HG03196 (cell line): Measurements from ENCODE around the gene ATG4A.

Experiments used
- ATAC-seq: cut with Tn5 transposase; IDR thresholded peaks from one replicate; pipeline ENCODE4 v1.9.1; 2021; ENCODE audit not compliant: unreplicated experiment

Gene ATG4A, protein sequence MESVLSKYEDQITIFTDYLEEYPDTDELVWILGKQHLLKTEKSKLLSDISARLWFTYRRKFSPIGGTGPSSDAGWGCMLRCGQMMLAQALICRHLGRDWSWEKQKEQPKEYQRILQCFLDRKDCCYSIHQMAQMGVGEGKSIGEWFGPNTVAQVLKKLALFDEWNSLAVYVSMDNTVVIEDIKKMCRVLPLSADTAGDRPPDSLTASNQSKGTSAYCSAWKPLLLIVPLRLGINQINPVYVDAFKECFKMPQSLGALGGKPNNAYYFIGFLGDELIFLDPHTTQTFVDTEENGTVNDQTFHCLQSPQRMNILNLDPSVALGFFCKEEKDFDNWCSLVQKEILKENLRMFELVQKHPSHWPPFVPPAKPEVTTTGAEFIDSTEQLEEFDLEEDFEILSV

GRCh38 chrX:108091264-108091877 is at the start of gene ATG4A, which contains the start of gene PSMD10:
TSS of gene ATG4A (plus strand) at chrX:108091778. CDS start at chrX:108091827, 49 bp downstream.
TSS of gene PSMD10 (minus strand) at chrX:108091542. CDS start at chrX:108091520, 22 bp downstream.
- ATAC-seq, result peak; percentile 98

DNA sequence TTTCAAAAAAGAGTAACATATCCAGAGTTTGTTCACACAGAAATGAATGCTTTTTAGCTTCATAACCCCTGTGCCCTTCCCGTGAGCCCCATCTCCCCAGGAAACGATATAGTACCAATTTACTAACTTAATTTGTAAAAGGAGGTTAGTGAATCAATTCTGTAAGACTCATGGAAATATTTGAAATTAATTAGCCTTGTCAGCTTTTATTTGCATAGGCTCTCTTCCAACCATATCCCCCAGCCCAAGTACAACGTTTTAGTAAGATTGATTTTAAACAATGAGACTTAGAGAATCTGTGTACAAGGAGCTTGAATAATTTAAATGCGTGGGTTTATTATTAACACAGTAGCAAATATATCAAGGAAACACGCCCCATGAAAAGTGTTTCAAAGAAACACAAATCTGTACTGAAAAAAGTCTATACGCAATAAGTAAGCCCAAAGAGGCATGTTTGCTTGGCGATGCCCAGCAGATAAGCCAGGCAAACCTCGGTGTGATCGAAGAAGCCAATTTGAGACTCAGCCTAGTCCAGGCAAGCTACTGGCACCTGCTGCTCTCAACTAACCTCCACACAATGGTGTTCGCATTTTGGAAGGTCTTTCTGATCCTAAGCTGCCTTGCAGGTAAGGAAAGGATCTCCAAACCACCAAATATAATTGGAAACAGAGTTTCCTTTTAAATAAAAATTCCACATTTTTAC is 46.9 kb upstream of the ATG4A start, which contains the start of gene VSIG1:
TSS of gene VSIG1 (plus strand) at position 512 of the 703 bp plus-strand sequence. CDS start at position 578, 66 bp downstream.
- no peak for ATAC-seq

GRCh38 chrX:108049649-108050048 is 41.9 kb upstream of the ATG4A start:
- ATAC-seq, result no peak

- no peak for ATAC-seq
These were observed 38.4 kb upstream of the ATG4A start for GRCh38 chrX:108053218-108053617.

- ATAC-seq, result no peak
These were observed 36.0 kb upstream of the ATG4A start for GRCh38 chrX:108055546-108055945.

- no peak for ATAC-seq
These were observed 31.8 kb upstream of the ATG4A start for GRCh38 chrX:108059801-108060200.

DNA sequence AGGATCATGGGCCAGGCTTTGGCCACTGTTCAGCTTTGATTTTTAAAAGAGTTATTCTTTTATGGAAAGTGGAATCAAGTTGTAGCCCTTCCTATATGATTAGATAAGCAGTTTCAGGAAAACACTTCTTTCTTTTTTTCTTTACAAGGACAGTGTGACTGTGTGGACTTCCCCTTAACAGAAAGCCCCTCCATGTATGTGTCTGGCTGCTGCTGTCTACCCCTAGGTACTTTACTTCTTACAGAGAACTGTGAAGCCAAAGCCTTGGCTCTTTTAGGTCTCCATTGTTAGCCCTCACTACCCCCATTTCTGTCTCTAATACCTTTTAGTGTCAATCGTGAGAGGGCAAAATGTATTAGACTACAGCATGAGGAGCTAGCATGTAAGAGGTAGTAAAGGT is 27.6 kb upstream of the ATG4A start:
- ATAC-seq, result no peak

GRCh38 chrX:108064613-108065012 is 27.0 kb upstream of the ATG4A start:
- ATAC-seq, result no peak

- no peak for ATAC-seq
These were observed 23.5 kb upstream of the ATG4A start for GRCh38 chrX:108068121-108068520.

DNA sequence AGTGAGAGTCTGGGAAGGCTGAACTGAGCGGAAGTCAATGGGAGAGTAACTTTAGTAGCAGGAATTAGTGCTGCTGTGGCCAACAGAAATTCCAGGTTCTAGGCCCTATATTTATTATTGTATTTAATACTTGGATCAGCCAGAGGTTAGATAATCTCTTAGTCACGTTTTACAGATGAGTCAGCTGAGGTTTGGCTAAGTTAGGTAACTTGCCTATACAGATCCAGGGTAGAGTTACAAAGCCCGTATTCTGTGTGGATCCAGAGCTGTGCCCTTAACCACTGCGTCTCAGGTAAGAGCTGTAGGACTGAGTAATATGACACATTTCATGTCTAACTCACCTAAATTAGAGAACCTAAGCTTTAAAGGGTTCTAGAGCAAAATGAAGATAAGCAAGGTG is 20.7 kb upstream of the ATG4A start:
- ATAC-seq, result no peak

DNA sequence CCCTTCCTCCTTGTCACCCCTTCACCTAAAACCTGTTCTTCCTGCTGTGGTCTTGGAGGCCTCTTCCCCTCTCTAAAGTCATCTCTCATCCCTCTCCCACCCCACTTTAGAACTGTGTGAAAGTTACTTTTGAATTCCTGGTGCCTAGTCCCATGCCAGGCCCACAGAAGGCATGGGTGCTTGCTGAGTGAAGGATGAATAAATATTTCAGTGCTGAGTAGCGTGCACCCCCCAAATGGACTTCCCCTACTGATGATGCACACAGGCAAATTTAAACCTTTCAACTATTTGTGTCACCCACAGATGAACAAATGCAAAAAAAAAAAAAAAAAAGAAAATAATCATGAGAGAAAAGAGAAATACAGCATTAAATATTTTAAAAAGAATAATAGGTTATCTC is 20.0 kb upstream of the ATG4A start:
- no peak for ATAC-seq

DNA sequence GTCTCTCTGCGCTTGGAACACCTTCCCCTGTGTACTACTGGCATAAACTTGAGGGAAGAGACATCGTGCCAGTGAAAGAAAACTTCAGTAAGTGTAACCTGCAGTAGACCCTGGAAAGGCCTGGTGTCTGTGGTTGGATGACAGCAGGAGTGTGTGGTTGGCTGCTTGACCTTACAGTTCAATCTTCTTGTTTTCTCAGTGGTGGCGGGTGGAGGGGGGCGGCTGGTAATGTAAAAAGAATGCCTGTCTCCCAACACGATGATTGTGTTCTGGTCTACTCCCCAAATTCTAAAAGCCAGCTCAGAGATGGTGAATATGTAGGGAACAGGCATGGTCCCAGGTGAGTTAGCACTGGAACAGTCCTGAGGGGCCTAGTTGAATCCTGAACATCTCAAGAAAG is 18.8 kb upstream of the ATG4A start:
- ATAC-seq, result no peak

DNA sequence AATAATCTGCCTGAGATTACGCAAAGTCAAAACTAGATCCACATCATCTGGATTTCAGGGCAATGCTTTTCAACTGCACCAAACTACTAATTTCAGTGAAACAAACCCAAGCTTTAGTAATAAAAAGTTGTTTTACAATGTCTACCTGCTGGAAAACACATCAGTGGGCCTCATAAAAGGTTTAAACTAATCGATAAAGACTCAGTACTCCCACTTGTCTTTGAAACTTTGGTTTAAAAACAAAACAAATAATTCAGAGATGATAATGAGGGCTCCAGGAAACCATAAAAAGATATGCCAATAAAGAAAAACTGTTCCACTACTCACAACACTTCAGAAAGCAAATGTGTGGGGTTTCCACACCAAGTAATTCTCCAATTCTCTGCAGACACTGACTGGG is 10.5 kb upstream of the ATG4A start:
- ATAC-seq, result no peak

DNA sequence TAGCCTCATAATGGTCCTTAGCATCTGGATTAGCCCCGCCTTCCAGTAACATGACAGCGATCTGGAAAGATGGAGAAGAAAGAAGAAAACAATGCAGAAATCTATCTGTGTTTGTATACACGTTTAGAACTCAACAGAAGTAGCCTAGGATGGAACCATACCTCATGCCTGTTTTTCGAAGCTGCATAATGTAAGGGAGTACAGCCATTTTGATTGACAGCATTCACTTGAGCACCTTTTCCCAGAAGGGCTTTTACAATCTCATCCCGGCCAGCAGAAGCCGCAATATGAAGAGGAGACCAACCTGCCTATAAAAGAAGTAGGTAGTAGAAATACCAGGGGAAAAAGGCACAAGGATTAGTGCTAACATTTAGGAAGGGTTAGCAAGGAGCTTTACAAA is 3.8 kb upstream of the ATG4A start:
- no peak for ATAC-seq

- ATAC-seq, result no peak
These were observed 3.1 kb upstream of the ATG4A start for GRCh38 chrX:108088511-108088910.

DNA sequence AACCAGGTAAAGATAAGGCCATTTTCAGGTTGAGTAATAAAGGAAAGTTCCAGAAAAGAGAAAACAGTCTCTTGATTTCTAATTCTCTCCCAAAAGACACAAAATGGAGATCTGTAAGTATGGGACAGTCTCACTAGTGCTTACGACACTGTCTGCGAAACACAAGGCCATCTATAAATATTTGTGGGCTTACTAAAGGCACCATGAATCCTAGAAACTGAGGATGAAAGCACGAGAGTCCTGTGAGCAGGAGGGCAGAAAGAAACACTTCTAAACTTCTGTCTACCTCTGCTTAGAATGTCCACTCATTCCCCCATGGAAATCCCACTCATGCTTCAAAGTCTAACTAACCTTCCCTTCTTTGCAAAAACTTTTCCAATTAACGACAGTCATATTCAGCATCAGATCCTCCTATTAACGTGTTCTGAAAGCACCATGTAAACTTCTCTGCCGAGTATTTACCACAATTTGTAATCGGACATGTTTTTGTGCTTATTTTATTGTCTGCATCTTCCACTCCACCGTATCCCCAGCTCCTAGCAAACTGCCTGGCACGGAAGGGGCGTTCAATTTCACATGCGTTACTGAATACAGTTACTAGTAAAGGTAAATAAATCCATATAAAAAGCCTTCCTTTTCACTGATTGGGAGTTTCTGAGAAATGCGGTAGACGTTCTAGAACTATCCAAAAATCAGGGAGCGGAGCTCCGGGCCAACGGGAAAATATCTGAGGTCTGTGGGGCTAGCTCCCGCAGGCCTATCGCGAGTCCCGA is 901 bp upstream of the ATG4A start:
- ATAC-seq, result no peak

DNA sequence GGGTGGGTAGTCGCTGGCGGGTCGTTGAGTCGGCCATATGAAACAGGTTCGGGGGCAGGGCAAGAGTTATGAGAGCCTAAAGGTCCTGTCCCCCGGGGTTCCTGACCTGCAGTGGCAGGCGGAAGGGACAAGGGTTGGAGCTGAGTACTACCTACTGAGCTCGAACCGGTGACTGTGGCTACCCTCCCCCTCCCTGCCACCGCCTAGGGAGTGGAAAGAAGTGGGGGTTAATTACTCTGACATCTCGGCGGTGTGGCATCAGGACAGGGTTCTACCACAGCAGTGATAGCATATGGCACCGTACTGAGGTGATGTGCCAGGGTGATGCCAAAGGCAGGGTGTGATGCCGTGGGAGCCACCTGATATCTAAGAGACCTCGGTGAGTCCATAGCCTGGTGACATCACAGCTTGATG is 307 bp downstream of the ATG4A start:
- ATAC-seq, result peak; percentile 46

- no peak for ATAC-seq
These were observed 5.8 kb downstream of the ATG4A start for GRCh38 chrX:108097380-108097779.

DNA sequence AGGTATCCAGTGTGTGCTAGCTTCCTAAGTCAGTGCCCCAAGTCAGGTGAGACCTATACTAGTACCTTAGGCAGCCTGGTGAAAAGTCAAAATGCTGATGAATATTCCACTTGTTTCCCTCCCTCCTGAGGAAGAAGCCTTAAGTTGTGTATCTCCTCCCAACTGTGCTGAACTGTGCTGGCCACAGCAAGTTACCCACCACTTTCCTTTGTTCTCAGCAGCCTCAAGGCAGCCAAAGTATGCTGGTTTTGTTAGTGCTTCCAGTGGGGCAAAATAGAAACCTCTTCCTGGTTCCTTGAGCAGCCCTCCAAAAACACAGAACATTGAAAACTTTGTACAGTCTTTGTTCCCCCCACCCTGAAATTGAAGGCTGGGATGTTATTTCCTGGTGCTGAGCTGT is 13.9 kb downstream of the ATG4A start:
- no peak for ATAC-seq

DNA sequence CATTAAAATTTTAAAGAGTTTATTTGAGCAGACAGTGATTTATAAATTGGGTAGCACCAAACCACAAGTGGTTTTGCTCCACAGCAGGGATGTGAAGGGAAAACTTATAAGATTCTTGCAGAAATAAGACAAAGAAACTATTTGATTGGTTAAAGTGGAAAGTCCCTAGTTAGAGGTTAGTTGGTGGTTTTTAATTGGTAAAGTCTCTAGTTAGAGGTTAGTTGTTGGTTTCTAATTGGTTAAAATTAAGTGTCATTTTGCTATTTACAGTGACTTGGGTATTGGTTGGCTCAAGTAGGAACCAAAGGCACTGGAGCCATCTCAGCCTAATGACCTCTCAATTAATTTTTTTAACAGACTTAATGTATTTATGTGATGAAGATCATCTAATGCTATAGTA is 23.0 kb downstream of the ATG4A start:
- ATAC-seq, result no peak

- ATAC-seq, result no peak
These were observed 26.4 kb downstream of the ATG4A start for GRCh38 chrX:108117988-108118387.
